HUES6 (cell line): ENCODE data around the gene SNRNP200.

Source experiments
- H3K27ac ChIP-seq: 2 replicates; pipeline ENCODE4 v1.7.0; 2013; ENCODE audit warnings: low read depth, mild to moderate bottlenecking, low read length, inconsistent platforms
- H3K27me3 ChIP-seq: 2 replicates; pipeline ENCODE4 v1.6.1; 2013; ENCODE audit warnings: low read length; ENCODE audit not compliant: control insufficient read depth, insufficient read depth
- H3K36me3 ChIP-seq: 2 replicates; pipeline ENCODE4 v1.6.1; 2013; ENCODE audit warnings: low read length; ENCODE audit not compliant: control insufficient read depth, insufficient read depth
- H3K4me1 ChIP-seq: 2 replicates; pipeline ENCODE4 v1.6.1; 2013; ENCODE audit warnings: low read length; ENCODE audit not compliant: control insufficient read depth, insufficient read depth
- H3K4me3 ChIP-seq: 2 replicates; pipeline ENCODE4 v1.5.1; 2013; ENCODE audit warnings: low read depth, low read length
- H3K9ac ChIP-seq: one replicate; pipeline ENCODE4 v1.6.1; 2013; ENCODE audit warnings: mild to moderate bottlenecking, low read length
- H3K9me3 ChIP-seq: 2 replicates; pipeline ENCODE4 v1.6.1; 2013; ENCODE audit warnings: low read depth, low read length; ENCODE audit not compliant: control insufficient read depth, insufficient read depth

The SNRNP200 gene

DNA sequence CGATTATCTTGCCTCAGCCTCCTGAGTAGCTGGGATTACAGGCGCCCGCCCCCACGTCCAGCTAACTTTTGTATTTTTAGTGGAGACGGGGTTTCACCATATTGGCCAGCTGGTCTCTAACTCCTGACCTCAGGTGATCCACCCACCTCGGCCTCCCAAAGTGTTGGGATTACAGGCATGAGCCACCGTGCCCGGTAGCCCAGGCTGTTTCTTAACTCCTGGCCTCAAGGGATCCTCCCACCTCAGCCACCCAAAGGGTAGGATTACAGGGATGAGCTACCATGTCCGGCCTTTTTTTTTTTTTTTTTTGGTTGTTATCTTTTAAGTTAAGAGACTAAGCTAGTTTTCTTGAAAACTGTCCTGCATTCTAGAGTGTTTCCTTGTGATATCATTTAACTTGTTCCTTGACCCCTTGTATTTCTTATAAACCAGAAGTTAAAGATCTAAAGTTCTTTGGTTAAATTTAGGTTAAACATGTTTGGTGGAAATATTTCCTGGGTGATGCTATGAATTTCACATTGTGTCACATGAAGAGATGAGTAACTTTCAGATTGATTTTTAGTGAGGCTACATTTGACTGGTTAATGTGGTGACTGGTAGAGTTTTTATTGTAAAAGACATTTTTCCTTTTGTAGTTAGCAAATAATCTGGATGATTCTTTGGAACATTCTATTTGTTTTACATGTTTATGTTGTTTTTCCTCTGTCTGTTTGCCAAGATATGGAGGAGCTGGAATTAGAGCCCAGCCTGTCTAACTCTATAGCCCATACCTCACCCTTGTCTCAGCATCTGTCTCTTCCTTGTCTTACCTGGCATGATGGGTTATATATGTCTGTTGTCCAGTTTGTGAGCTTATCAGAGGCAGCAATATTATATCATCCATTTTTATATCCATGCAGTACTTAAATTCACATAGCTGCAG is 35.4 kb upstream of the SNRNP200 start:
- peaks cover 9% of the 10 kb centered on the region; the same call in 1 of the 2 replicates for H3K4me1 ChIP-seq
- no peak overlapping the region for H3K9ac ChIP-seq
- no peak overlapping the region for H3K4me3 ChIP-seq
- peaks cover 48% of the 10 kb centered on the region for H3K36me3 ChIP-seq
- no peaks in the 10 kb centered on the region for H3K27me3 ChIP-seq
- H3K9me3 ChIP-seq: no peaks in the 10 kb centered on the region
- H3K27ac ChIP-seq: no peak overlapping the region

DNA sequence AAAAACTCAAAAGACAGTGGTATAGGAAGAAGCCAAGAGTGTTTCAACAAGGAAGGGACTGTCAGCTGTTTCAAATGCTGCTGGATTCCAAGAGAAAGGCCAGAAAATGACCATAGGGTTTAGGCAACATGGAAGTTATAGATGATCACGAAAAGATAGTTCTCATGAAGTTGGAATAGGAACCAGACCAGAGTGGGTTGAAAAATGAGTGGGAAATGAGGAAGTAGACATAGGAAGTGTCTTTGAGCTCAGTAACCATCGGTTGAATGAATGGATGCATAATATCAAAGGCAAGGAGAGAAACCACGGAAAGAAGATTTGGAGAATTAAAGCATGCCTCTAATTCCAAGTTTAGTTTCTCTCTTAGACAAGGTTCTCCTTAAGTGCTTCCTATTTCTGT is 31.5 kb upstream of the SNRNP200 start:
- Histone ChIP-seq H3K4me3 (peak overlapping the region; percentile 94), H3K9ac (peak overlapping the region; percentile 92), H3K27me3 (no peaks in the 10 kb centered on the region), H3K4me1 (peaks cover 9% of the 10 kb centered on the region; the same call in 1 of the 2 replicates), H3K9me3 (no peaks in the 10 kb centered on the region), H3K36me3 (peaks cover 11% of the 10 kb centered on the region), H3K27ac (no peak overlapping the region)

DNA sequence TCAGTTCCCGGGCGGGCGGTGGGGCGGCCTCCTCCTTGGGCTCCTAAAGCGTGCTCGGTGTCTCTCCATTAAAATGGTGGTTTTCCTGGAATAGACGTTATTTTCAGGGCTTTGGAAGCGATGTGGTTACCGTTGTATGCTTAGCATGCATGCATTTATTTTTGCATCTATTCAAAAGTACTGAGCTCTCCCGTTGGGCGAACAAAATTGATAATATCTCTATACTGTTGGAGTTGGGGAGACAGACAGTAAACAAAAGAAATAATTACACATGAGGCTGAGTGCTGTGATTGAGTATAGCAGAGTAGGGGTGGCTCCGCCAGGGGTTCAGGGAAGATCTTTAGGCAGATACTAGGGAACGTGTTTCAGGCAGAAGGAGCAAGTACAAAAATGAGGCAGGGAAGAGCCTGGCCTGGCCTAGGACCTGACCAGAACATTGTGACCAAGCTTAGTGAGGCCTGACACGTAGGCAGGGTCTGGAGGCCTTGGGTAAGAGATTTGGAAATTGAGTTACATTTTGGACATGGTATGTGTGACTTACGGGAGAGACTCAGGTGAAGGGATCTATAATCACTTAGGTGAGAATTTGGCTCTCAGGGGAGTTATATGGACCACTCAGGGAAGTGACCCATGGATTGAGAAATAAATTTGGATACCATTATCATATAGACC is 30.9 kb upstream of the SNRNP200 start:
- peaks cover 5% of the 10 kb centered on the region for H3K36me3 ChIP-seq
- H3K4me3 ChIP-seq: peak overlapping the region; percentile 94
- peak overlapping the region; percentile 80; the same call in 1 of the 2 replicates for H3K27ac ChIP-seq
- peak overlapping the region; percentile 92 for H3K9ac ChIP-seq
- H3K27me3 ChIP-seq: no peaks in the 10 kb centered on the region
- H3K9me3 ChIP-seq: no peaks in the 10 kb centered on the region
- H3K4me1 ChIP-seq: peaks cover 9% of the 10 kb centered on the region; the same call in 1 of the 2 replicates

DNA sequence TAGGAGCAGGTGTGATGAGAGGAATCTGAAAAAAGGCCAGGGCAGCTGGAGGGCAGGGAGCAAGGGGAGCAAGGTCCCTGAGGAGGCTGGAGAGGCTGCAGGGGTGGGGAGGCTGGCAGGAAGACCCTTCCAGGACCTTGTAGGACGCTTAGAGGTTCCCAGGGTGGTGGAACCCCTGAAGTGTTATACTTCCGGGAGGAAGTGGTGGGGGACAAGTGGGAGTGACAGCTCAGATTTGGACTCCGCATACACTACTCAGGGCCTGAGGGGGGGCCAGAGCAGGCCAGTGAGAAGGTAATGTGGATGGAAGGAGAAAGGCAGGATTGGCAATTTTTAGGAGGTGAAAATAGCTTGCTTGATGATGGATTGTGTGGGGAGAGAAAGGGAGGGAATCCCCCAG is 28.4 kb upstream of the SNRNP200 start:
- peaks cover 9% of the 10 kb centered on the region; the same call in 1 of the 2 replicates for H3K4me1 ChIP-seq
- no peak overlapping the region for H3K9ac ChIP-seq
- H3K9me3 ChIP-seq: no peaks in the 10 kb centered on the region
- H3K27me3 ChIP-seq: no peaks in the 10 kb centered on the region
- H3K4me3 ChIP-seq: no peak overlapping the region
- H3K27ac ChIP-seq: no peak overlapping the region
- H3K36me3 ChIP-seq: no peaks in the 10 kb centered on the region; the same call in 1 of the 2 replicates

DNA sequence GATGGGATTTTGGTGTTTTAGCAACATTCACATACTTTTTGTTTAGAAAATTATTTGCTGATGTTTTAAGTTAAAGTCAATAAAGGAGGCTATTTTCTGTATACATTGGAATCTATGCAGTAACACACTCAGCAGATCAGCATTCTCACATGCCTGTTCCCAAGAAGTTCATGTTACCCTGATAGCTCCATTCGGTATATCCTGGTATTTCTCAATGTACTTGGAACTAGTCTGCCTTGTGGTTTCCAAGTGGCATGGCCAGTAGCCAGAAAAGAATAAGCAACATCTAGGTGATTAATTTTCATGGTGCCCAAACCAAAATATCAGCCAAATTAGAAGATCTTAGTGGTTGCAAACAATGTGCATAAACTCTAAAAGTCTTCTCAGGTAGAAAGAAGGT is 25.1 kb upstream of the SNRNP200 start:
- no peak overlapping the region for H3K27ac ChIP-seq
- peaks cover 15% of the 10 kb centered on the region for H3K36me3 ChIP-seq
- H3K4me3 ChIP-seq: no peak overlapping the region
- no peaks in the 10 kb centered on the region for H3K9me3 ChIP-seq
- H3K4me1 ChIP-seq: peaks cover 7% of the 10 kb centered on the region; the same call in 1 of the 2 replicates
- 0 out of 2 replicates have a peak, but pooled peaks cover 5% of the 10 kb centered on the region for H3K27me3 ChIP-seq
- H3K9ac ChIP-seq: no peak overlapping the region

DNA sequence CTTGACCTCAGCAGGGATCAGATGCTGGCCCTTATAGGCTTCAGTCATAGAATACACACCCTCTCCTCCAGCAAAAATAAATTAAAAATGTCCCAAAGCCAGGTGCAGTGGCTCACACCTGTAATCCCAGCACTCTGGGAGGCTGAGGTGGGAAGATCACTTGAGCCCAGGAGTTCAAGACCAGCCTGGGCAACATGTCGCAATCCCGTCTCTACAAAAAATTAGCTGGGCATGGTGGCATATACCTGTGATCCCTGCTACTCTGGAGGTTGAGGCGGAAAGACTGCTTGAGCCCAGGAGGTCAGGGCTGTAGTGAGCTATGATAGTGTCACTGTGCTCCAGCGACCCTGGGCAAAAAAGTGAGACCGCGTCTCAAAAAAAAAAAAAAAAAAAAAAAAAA is 24.5 kb upstream of the SNRNP200 start:
- no peak overlapping the region for H3K27ac ChIP-seq
- peaks cover 15% of the 10 kb centered on the region for H3K36me3 ChIP-seq
- no peaks in the 10 kb centered on the region for H3K9me3 ChIP-seq
- no peak overlapping the region for H3K9ac ChIP-seq
- no peak overlapping the region for H3K4me3 ChIP-seq
- peaks cover 9% of the 10 kb centered on the region; the same call in 1 of the 2 replicates for H3K4me1 ChIP-seq
- peaks cover 7% of the 10 kb centered on the region for H3K27me3 ChIP-seq

DNA sequence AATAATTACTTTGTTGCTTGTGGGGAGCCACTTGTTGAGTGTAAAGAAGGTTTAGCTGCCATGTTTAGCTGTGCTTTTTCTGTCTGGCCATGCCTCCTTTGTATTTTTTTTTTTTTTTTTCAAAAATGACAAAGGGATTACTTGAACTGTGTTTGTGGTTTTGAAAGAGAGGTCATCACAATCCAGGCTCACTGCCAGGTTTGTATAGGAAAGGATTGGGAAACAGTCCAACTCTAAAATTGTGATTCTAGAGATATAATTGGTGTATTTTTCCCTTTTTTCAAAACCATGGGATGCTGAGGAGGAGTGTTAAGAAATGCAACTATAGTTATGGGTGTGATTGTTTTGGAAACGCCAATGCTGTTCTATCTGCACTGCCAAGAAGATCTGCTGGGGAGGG is 24.1 kb upstream of the SNRNP200 start:
- Histone ChIP-seq H3K36me3 (peaks cover 15% of the 10 kb centered on the region), H3K9ac (no peak overlapping the region), H3K4me3 (no peak overlapping the region), H3K9me3 (no peaks in the 10 kb centered on the region), H3K27ac (no peak overlapping the region), H3K27me3 (peaks cover 11% of the 10 kb centered on the region), H3K4me1 (peaks cover 13% of the 10 kb centered on the region; the same call in 1 of the 2 replicates)

DNA sequence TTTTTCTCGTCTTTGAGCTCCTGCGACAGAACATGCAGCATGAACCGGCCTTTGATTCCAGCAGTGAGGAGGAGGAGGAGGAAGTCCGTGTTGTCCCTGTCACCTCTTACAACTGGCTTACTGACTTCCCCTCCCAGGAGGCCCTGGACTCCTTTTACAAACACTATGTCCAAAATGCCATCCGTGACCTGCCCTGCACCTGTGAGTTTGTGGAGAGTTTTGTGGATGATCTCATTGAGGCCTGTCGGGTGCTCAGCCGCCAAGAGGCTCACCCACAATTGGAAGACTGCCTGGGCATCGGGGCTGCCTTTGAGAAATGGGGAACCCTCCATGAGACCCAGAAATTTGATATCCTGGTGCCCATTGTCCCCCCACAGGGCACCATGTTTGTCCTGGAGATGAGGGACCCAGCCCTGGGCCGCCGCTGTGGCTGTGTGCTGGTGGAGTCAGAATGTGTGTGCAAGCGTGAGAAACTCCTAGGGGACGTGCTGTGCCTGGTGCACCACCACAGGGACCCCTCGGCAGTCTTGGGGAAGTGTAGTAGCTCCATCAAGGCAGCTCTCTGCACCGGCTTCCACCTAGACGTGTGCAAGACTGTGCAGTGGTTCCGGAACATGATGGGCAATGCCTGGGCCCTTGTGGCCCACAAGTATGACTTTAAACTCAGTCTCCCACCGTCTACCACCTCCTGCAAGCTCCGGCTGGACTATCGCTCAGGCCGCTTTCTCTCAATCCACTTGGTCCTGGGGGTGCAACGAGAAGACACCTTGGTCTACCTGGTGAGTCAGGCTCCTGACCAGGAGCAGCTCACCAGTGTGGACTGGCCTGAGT is 21.9 kb upstream of the SNRNP200 start:
- peaks cover 14% of the 10 kb centered on the region; the same call in 1 of the 2 replicates for H3K4me1 ChIP-seq
- no peak overlapping the region for H3K9ac ChIP-seq
- H3K36me3 ChIP-seq: peaks cover 15% of the 10 kb centered on the region
- no peaks in the 10 kb centered on the region for H3K9me3 ChIP-seq
- peaks cover 34% of the 10 kb centered on the region for H3K27me3 ChIP-seq
- no peak overlapping the region for H3K27ac ChIP-seq
- no peak overlapping the region for H3K4me3 ChIP-seq

DNA sequence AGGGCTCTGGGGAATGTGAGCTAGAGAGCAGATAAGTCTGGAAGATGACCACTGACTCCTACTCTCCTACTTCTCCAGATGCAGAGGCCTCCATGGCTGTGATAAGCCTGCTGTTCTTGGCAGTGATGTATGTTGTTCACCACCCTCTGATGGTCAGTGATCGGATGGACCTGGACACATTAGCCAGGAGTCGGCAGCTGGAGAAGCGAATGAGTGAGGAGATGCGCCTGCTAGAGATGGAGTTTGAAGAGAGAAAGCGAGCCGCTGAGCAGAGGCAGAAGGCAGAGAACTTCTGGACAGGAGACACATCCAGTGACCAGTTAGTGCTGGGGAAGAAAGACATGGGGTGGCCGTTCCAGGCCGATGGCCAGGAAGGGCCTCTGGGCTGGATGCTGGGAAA is 21.2 kb upstream of the SNRNP200 start:
- peaks cover 15% of the 10 kb centered on the region for H3K36me3 ChIP-seq
- H3K9ac ChIP-seq: no peak overlapping the region
- H3K4me1 ChIP-seq: peaks cover 14% of the 10 kb centered on the region; the same call in 1 of the 2 replicates
- no peak overlapping the region for H3K27ac ChIP-seq
- H3K27me3 ChIP-seq: peaks cover 40% of the 10 kb centered on the region
- no peaks in the 10 kb centered on the region for H3K9me3 ChIP-seq
- no peak overlapping the region for H3K4me3 ChIP-seq

DNA sequence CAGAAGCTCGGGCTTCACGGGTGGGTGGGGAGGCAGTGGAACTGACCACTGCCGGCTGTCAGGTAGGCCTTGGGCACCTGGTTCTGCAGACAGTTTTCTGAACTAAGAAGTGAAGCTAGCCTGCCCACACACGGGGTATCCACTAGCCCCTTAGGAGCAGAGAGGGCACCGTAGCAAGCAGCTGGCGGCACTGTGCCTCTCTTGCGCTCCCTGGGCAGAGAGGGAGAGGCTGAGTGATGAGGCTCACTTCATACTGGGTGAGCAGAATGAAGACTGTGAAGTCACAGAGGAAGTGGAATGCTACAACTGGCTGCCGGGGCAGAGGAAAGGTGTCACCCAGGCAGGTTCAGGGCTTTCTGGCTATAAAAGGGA is 20.5 kb upstream of the SNRNP200 start:
- no peaks in the 10 kb centered on the region for H3K9me3 ChIP-seq
- no peak overlapping the region for H3K27ac ChIP-seq
- peaks cover 17% of the 10 kb centered on the region for H3K4me1 ChIP-seq
- peaks cover 15% of the 10 kb centered on the region for H3K36me3 ChIP-seq
- H3K4me3 ChIP-seq: peak overlapping the region; percentile 70
- peaks cover 47% of the 10 kb centered on the region for H3K27me3 ChIP-seq
- no peak overlapping the region for H3K9ac ChIP-seq
